DOHH2 (cell line): ENCODE measurements around the gene CCDC88C.

ENCODE experiments used
- CTCF ChIP-seq: fragments of 200-600 bp; sonication (generic); IDR thresholded peaks from one replicate; pipeline ENCODE4 v1.5.1; 2014; ENCODE audit warnings: antibody characterized with exemption, mild to moderate bottlenecking, low read depth, low read length; ENCODE audit not compliant: poor library complexity, severe bottlenecking
- EZH2phosphoT487 ChIP-seq: fragments of 200-600 bp; sonication (generic); IDR thresholded peaks from 2 replicates; pipeline ENCODE4 v1.6.1; 2017; ENCODE audit warnings: borderline replicate concordance, mild to moderate bottlenecking, antibody characterized with exemption, low read length, moderate library complexity, mixed read lengths

GRCh38 chr14:91225025-91225424 is 192.6 kb downstream of the CCDC88C start:
- no peak for TF ChIP-seq CTCF
- TF ChIP-seq EZH2phosphoT487 = no peak
